Posterior vena cava (tissue), 2 donors: ENCODE data around the gene CCDC12. TPM values are rescaled to one million over a fixed set of nuclear protein-coding genes. Genes with fewer than 3 reads are reported as not detected.
"Not testable (repeated sequence)": the region's sequence is repeated elsewhere in the genome, so short reads cannot be mapped to it uniquely, and the experiment has no call there.

ENCODE experiments used
- DNase-seq: peaks from one replicate; pipeline ENCODE4 v3.0.0-alpha.2; 2020; ENCODE audit warnings: low spot score
- intact Hi-C, 2 donors: fragments of 100-400 bp; cut with DNase I; formaldehyde crosslinking; loops; one replicate each; pipeline versions ENCODE4 v1.14.1 to v1.14.2; 2022 to 2023
- total RNA-seq, 2 donors: library from RNA; stranded (reverse); fragmentation: NEBNext Ultra II Directional; extraction: Animal tissue kit (Norgen Biotek cat#: 25700); gene quantifications; one replicate each; pipeline ENCODE4 v1.2.1, GENCODE V29; 2021
- donor health status: DM: yes; HTN: yes; CAD: no.
- donor health status: DM: yes; HTN: yes; CAD: no.

CCDC12 gene
- total RNA-seq, 2 donors from 2014 or later: 21.5 to 26.0 TPM

- DNase-seq: peak; percentile 42
- intact Hi-C loops: no loop called here
Observed at GRCh38 chr3:46968783-46969428, 7.6 kb downstream of the CCDC12 start.

- DNase-seq: peak; percentile 49
- intact Hi-C loops: no loop called here
Observed at GRCh38 chr3:46966811-46967210, 9.7 kb downstream of the CCDC12 start.

- peak; percentile 66 for DNase-seq
- intact Hi-C loops: no loop called here
Observed at GRCh38 chr3:46965151-46965550, 11.4 kb downstream of the CCDC12 start.

GRCh38 chr3:46964038-46964590, 12.4 kb downstream of the CCDC12 start:
- intact Hi-C loops: not testable (repeated sequence)
- DNase-seq: peak; percentile 14

- no peak for DNase-seq
- intact Hi-C loops: no loop called here
Observed at GRCh38 chr3:46962990-46963389, 13.6 kb downstream of the CCDC12 start.

- intact Hi-C loops: no loop called here
- no peak for DNase-seq
Observed at GRCh38 chr3:46962427-46962826, 14.1 kb downstream of the CCDC12 start.

GRCh38 chr3:46960835-46961234, 15.7 kb downstream of the CCDC12 start:
- peak; percentile 3 for DNase-seq
- intact Hi-C loops: no loop called here

- peak; percentile 63 for DNase-seq
- intact Hi-C loops: no loop called here
Observed at GRCh38 chr3:46960081-46960701, 16.4 kb downstream of the CCDC12 start.

- intact Hi-C loops: no loop called here
- peak; percentile 36 for DNase-seq
Observed at GRCh38 chr3:46959161-46959511, 17.4 kb downstream of the CCDC12 start.

GRCh38 chr3:46958467-46959160, 17.9 kb downstream of the CCDC12 start:
- DNase-seq: peak; percentile 10
- intact Hi-C loops: no loop called here

GRCh38 chr3:46957092-46957820, 19.3 kb downstream of the CCDC12 start:
- intact Hi-C loops: no loop called here
- DNase-seq: no peak

GRCh38 chr3:46955801-46956259, 20.7 kb downstream of the CCDC12 start:
- intact Hi-C loops: no loop called here
- DNase-seq: no peak

- intact Hi-C loops: no loop called here
- DNase-seq: no peak
Observed at GRCh38 chr3:46955157-46955556, 21.4 kb downstream of the CCDC12 start.

GRCh38 chr3:46954178-46954577, 22.4 kb downstream of the CCDC12 start:
- intact Hi-C loops: no loop called here
- DNase-seq: no peak

GRCh38 chr3:46953234-46954010, 23.1 kb downstream of the CCDC12 start:
- intact Hi-C loops: no loop called here
- DNase-seq: no peak

GRCh38 chr3:46952813-46953212, 23.7 kb downstream of the CCDC12 start:
- intact Hi-C loops: no loop called here
- no peak for DNase-seq

- intact Hi-C loops: no loop called here
- DNase-seq: no peak
Observed at GRCh38 chr3:46950650-46951241, 25.8 kb downstream of the CCDC12 start.

- DNase-seq: no peak
- intact Hi-C loops: no loop called here
Observed at GRCh38 chr3:46950177-46950576, 26.4 kb downstream of the CCDC12 start.
